Measurements from ENCODE around the gene KIF18A. TPM values are rescaled to one million over a fixed set of nuclear protein-coding genes. Genes with fewer than 3 reads are reported as not detected.

KIF18A gene
- polyA plus RNA-seq, 1 donor from 2014 or later = 0.83 TPM

DNA sequence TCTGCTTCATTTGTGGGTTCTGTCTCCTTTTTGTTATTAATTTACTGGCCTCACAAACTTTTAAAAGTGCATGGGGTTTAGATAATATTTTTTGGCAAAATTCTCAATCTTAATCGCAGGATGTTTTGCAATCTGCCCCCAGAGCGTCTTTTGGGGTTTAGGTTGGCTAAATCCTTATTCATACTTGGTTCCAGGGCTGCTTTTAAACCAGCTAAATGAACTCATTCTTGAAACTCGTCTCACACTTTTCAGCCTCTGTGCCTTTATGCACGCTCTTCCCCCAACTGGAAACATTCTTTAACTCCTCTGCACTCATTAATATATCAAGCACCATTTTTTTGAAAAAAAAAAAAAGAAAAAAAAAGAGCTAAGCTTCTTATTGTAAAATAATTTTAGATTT, 131.7 kb downstream of the KIF18A start:
- Histone ChIP-seq H3K36me3 (ENCODE audit: insufficient read depth, low read length) (no peaks in the 10 kb centered on the region), H3K9ac (ENCODE audit: low read length) (no peak overlapping the region), H3K4me3 (ENCODE audit: low read length) (no peak overlapping the region), H3K79me2 (replicated peaks; ENCODE audit: insufficient read depth, low read length) (no peaks in the 10 kb centered on the region), H4K20me1 (ENCODE audit: insufficient read depth) (no peaks in the 10 kb centered on the region), H3K27ac (ENCODE audit: low read length) (no peak overlapping the region), H3K9me2 (ENCODE audit: insufficient read depth, low read length) (no peaks in the 10 kb centered on the region), H3K27me3 (ENCODE audit: insufficient read depth, low read depth, low read length) (no peaks in the 10 kb centered on the region), H3K4me2 (ENCODE audit: low read length) (no peak overlapping the region), H2AFZ (ENCODE audit: low read depth, low read length) (no peak overlapping the region), H3F3A (ENCODE audit: insufficient read depth, low read length, poor library complexity, severe bottlenecking) (no peaks in the 10 kb centered on the region), H3K9me3 (ENCODE audit: low read length) (no peaks in the 10 kb centered on the region)
- TF ChIP-seq, protein P1, sequence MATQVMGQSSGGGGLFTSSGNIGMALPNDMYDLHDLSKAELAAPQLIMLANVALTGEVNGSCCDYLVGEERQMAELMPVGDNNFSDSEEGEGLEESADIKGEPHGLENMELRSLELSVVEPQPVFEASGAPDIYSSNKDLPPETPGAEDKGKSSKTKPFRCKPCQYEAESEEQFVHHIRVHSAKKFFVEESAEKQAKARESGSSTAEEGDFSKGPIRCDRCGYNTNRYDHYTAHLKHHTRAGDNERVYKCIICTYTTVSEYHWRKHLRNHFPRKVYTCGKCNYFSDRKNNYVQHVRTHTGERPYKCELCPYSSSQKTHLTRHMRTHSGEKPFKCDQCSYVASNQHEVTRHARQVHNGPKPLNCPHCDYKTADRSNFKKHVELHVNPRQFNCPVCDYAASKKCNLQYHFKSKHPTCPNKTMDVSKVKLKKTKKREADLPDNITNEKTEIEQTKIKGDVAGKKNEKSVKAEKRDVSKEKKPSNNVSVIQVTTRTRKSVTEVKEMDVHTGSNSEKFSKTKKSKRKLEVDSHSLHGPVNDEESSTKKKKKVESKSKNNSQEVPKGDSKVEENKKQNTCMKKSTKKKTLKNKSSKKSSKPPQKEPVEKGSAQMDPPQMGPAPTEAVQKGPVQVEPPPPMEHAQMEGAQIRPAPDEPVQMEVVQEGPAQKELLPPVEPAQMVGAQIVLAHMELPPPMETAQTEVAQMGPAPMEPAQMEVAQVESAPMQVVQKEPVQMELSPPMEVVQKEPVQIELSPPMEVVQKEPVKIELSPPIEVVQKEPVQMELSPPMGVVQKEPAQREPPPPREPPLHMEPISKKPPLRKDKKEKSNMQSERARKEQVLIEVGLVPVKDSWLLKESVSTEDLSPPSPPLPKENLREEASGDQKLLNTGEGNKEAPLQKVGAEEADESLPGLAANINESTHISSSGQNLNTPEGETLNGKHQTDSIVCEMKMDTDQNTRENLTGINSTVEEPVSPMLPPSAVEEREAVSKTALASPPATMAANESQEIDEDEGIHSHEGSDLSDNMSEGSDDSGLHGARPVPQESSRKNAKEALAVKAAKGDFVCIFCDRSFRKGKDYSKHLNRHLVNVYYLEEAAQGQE (IDR thresholded peaks at IDR 0.05; ENCODE audit: borderline replicate concordance) = no peak
- TF ChIP-seq POLR2AphosphoS5 (IDR thresholded peaks at IDR 0.05) = no peak
- TF ChIP-seq EP300 (conservative IDR thresholded peaks at IDR 0.05; ENCODE audit: poor library complexity, severe bottlenecking) = no peak
- TF ChIP-seq MXI1 (conservative IDR thresholded peaks at IDR 0.05; ENCODE audit: poor library complexity, severe bottlenecking) = no peak
- TF ChIP-seq RAD21 (conservative IDR thresholded peaks at IDR 0.05) = no peak
- TF ChIP-seq SMC3 (conservative IDR thresholded peaks at IDR 0.05; ENCODE audit: poor library complexity) = no peak
- TF ChIP-seq, protein P2, sequence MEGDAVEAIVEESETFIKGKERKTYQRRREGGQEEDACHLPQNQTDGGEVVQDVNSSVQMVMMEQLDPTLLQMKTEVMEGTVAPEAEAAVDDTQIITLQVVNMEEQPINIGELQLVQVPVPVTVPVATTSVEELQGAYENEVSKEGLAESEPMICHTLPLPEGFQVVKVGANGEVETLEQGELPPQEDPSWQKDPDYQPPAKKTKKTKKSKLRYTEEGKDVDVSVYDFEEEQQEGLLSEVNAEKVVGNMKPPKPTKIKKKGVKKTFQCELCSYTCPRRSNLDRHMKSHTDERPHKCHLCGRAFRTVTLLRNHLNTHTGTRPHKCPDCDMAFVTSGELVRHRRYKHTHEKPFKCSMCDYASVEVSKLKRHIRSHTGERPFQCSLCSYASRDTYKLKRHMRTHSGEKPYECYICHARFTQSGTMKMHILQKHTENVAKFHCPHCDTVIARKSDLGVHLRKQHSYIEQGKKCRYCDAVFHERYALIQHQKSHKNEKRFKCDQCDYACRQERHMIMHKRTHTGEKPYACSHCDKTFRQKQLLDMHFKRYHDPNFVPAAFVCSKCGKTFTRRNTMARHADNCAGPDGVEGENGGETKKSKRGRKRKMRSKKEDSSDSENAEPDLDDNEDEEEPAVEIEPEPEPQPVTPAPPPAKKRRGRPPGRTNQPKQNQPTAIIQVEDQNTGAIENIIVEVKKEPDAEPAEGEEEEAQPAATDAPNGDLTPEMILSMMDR (IDR thresholded peaks at IDR 0.05; ENCODE audit: poor library complexity, severe bottlenecking) = no peak
- TF ChIP-seq EZH2 (IDR thresholded peaks at IDR 0.05; ENCODE audit: borderline replicate concordance, insufficient read depth, low read length, poor library complexity, severe bottlenecking) = no peak
- no peak for TF ChIP-seq TAF1 (IDR thresholded peaks at IDR 0.05; ENCODE audit: low read depth)

DNA sequence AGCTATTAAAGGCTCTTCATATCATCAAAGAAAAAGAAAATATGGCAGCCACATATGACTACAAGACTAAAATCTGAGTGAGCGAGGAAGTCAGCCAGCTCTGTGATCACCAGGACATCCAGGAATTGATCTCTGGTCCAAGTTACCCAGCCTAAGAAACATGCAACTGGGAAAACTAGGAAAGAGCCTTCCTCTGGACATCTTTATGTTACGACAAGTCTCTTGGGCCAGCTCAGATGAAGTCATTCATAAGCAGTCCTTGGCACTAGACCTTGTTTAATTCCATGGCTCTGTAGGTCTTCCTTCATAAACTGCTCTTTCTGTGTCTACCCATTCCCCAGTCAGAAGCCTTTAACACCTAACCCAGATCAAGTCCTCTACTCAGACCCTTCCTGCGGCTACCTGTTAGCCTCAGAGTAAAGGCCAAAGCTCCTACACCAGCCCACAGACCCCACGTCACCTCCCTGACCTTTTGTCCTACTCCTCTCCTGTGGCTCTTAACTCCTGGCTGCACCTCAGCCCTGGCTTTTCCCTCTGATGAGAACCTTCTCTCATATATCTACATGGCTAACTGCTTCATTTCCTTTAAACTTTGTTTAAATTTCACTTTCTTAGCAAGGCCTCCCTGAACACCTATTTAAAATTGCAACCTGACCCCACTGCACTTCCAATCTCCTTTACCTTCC, 134.0 kb downstream of the KIF18A start:
- no peak overlapping the region for H3K9ac ChIP-seq (ENCODE audit: low read length)
- H2AFZ ChIP-seq (ENCODE audit: low read depth, low read length) = no peak overlapping the region
- H4K20me1 ChIP-seq (ENCODE audit: insufficient read depth) = no peaks in the 10 kb centered on the region
- no peaks in the 10 kb centered on the region for H3K79me2 ChIP-seq (replicated peaks; ENCODE audit: insufficient read depth, low read length)
- no peaks in the 10 kb centered on the region for H3K9me2 ChIP-seq (ENCODE audit: insufficient read depth, low read length)
- no peak for TF ChIP-seq EP300 (conservative IDR thresholded peaks at IDR 0.05; ENCODE audit: poor library complexity, severe bottlenecking)
- TF ChIP-seq, protein P2 (IDR thresholded peaks at IDR 0.05; ENCODE audit: poor library complexity, severe bottlenecking) = no peak
- TF ChIP-seq POLR2AphosphoS5 (IDR thresholded peaks at IDR 0.05) = no peak
- no peak for TF ChIP-seq TAF1 (IDR thresholded peaks at IDR 0.05; ENCODE audit: low read depth)
- no peak overlapping the region for H3K4me2 ChIP-seq (ENCODE audit: low read length)
- H3K27me3 ChIP-seq (ENCODE audit: insufficient read depth, low read depth, low read length) = no peaks in the 10 kb centered on the region
- no peak overlapping the region for H3K27ac ChIP-seq (ENCODE audit: low read length)
- no peaks in the 10 kb centered on the region for H3F3A ChIP-seq (ENCODE audit: insufficient read depth, low read length, poor library complexity, severe bottlenecking)
- no peaks in the 10 kb centered on the region for H3K36me3 ChIP-seq (ENCODE audit: insufficient read depth, low read length)
- H3K4me3 ChIP-seq (ENCODE audit: low read length) = no peak overlapping the region
- H3K9me3 ChIP-seq (ENCODE audit: low read length) = no peaks in the 10 kb centered on the region
